ENCODE results near the gene REC114.
"Not testable (repeated sequence)": the region's sequence is repeated elsewhere in the genome, so short reads cannot be mapped to it uniquely, and the experiment has no call there.

Gene REC114

GRCh38 chr15:73460662-73461061, 17.7 kb downstream of the REC114 start:
- no peak for DNase-seq

GRCh38 chr15:73464602-73465001, 21.6 kb downstream of the REC114 start:
- DNase-seq, result no peak

GRCh38 chr15:73467758-73468157, 24.8 kb downstream of the REC114 start:
- no peak for DNase-seq

GRCh38 chr15:73474785-73475184, 31.8 kb downstream of the REC114 start:
- DNase-seq, result no peak

GRCh38 chr15:73476704-73477216, 33.8 kb downstream of the REC114 start:
- no peak for DNase-seq

- DNase-seq, result no peak
These were observed 37.1 kb downstream of the REC114 start for GRCh38 chr15:73480050-73480449.

GRCh38 chr15:73482166-73482565, 39.2 kb downstream of the REC114 start:
- DNase-seq, result no peak

- no peak for DNase-seq
These were observed 40.1 kb downstream of the REC114 start for GRCh38 chr15:73483053-73483452.

- no peak for DNase-seq
These were observed 42.4 kb downstream of the REC114 start for GRCh38 chr15:73485372-73485771.

- not testable (repeated sequence) for DNase-seq
These were observed 42.9 kb downstream of the REC114 start for GRCh38 chr15:73485885-73486284.

GRCh38 chr15:73488698-73489097, 45.7 kb downstream of the REC114 start:
- DNase-seq, result no peak

GRCh38 chr15:73493922-73494321, 51.0 kb downstream of the REC114 start:
- no peak for DNase-seq

- no peak for DNase-seq
These were observed 52.2 kb downstream of the REC114 start for GRCh38 chr15:73495181-73495580.

GRCh38 chr15:73500696-73501095, 57.7 kb downstream of the REC114 start:
- DNase-seq, result no peak

- no peak for DNase-seq
These were observed 61.9 kb downstream of the REC114 start for GRCh38 chr15:73504885-73505284.

GRCh38 chr15:73515527-73515926, 72.6 kb downstream of the REC114 start:
- no peak for DNase-seq

GRCh38 chr15:73517566-73517965, 74.6 kb downstream of the REC114 start:
- DNase-seq, result no peak

- DNase-seq, result no peak
These were observed 75.4 kb downstream of the REC114 start for GRCh38 chr15:73518180-73518862.

GRCh38 chr15:73518876-73519733, 76.1 kb downstream of the REC114 start:
- DNase-seq, result no peak

- DNase-seq, result no peak
These were observed 79.0 kb downstream of the REC114 start for GRCh38 chr15:73522011-73522410.

- no peak for DNase-seq
These were observed 82.0 kb downstream of the REC114 start for GRCh38 chr15:73524919-73525318.

- DNase-seq, result no peak
These were observed 84.6 kb downstream of the REC114 start for GRCh38 chr15:73527598-73527997.

- DNase-seq, result no peak
These were observed 87.7 kb downstream of the REC114 start for GRCh38 chr15:73530649-73531048.

- no peak for DNase-seq
These were observed 95.2 kb downstream of the REC114 start for GRCh38 chr15:73538123-73538522.
